ENCODE measurements around the gene ANKRD65. TPM values are rescaled to one million over a fixed set of nuclear protein-coding genes. Genes with fewer than 3 reads are reported as not detected.
A peak's percentile ranks its signal among the peaks of the same experiment; 100 is the strongest.
"Not testable (repeated sequence)": the region's sequence is repeated elsewhere in the genome, so short reads cannot be mapped to it uniquely, and the experiment has no call there.

ANKRD65 gene
- total RNA-seq: not detected
- total RNA-seq (2013): 0.16 TPM

DNA sequence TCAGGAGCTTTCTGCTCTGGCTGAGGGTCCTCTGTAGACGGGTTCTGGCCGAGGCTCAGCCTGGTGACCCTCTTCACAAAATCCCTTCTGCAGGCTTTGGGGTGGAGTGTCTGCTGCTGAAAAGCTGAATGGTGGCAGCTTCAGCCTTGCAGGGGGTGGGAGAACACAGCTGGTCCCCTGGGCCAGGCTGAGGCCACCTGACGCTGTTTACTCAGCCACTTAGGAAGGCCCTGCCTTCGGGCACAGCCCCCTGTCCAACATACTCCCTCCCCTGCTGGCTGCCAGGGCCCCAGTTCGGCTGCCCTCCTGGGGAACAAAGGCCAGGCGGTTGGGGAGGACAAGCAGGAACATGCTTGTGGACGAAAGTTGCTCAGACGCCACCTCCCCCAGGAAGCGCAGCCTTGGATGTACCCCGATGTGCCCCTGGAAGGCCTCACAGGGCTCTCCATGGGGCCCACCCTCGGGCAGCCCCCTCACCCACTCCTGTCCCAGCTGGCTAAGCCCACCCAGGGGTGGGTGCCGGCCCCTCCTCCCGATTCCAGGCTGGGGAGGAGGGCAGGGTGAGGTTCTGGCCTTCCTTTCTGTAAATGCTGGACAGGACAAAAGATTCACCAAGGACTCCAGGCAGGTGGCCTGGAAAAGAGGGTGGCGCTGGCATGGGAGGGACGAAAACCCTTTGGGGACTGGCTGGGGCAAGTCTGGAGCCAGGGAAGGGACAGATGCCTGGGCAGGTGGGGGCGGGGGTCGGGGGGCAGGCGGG lies at the start of gene ANKRD65:
Gene ANKRD65 (minus strand): TSS at position 130 of the 760 bp plus-strand sequence. CDS start 271 bp downstream, outside the sequence.
- no peaks in the 10 kb centered on the region for H3K4me1 Mint-ChIP-seq
- no peak within 1 kb of the TSS for H3K27ac Mint-ChIP-seq
- no peak for DNase-seq
- H3K4me1 ChIP-seq (ENCODE audit: control insufficient read depth, insufficient read depth, low read length): no peaks in the 10 kb centered on the region
- 87% methylated on average over 18 of the region's 18 CpGs for WGBS (ENCODE audit: insufficient coverage)
- H3K27ac ChIP-seq (ENCODE audit: low read length): no peak within 1 kb of the TSS
- no peaks in the 10 kb centered on the region for H3K36me3 Mint-ChIP-seq
- no peak within 1 kb of the TSS for H3K4me3 ChIP-seq (ENCODE audit: low read length)
- ATAC-seq: no peak
- H3K27me3 Mint-ChIP-seq (ENCODE audit: low read depth in 2 of 2): peaks cover 14 to 29% of the 10 kb centered on the region in 2 donors
- TF ChIP-seq CTCF (IDR thresholded peaks at IDR 0.05): no peak
- no peak within 1 kb of the TSS for H3K4me3 Mint-ChIP-seq
- H3K27me3 ChIP-seq (ENCODE audit: control insufficient read depth, insufficient read depth, low read length): no peaks in the 10 kb centered on the region
- intact Hi-C loops (cut with micrococcal nuclease): no loop called here
- no peaks in the 10 kb centered on the region for H3K36me3 ChIP-seq (ENCODE audit: control insufficient read depth, insufficient read depth, low read length)
- no peaks in the 10 kb centered on the region for H3K9me3 Mint-ChIP-seq
- H3K9me3 ChIP-seq (ENCODE audit: control insufficient read depth, insufficient read depth, low read length): no peaks in the 10 kb centered on the region

DNA sequence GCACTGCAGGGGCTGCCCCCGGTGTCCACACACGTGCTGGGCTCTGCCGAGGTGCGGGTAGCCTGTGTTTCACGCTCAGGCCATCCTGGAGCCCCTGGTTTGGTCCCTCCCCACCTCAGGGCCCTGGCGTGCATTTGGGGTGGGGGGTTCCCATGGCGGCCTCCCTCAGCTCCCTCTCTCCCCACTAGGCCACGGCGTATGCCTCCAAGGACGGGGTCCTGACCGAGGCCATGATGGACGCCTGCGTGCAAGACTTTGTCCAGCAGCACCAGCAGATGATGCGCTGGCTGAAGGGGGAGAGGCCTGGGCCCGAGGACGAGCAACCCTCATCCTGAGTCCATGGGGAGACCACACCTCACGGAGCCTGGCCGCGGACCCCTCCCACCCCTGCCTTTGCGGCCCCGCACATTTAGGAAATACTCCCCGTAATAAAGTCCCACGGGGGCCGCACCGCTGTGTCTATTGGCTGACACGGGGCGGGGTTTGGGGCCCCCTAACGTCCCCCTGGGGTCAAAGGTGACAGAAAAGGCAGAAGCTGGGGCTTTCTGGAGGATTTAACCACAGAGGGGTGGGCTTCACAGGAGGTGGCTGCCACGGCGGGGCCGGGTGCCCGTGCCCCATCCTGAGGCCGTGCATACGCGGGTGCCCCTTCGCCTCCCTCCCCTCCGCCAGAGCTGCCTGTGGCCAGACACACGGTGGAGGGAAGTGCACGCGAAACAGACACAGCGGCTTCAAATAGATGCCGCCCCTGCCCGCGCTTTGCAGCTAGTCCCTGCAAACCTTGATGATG lies 47.3 kb upstream of the ANKRD65 start:
- H3K27ac Mint-ChIP-seq; H3K36me3 Mint-ChIP-seq; H3K27me3 Mint-ChIP-seq (ENCODE audit: low read depth in 2 of 2); H3K9me3 Mint-ChIP-seq; DNase-seq; H3K4me3 ChIP-seq (ENCODE audit: low read length); H3K4me3 Mint-ChIP-seq; H3K27ac ChIP-seq (ENCODE audit: low read length); intact Hi-C loops (cut with micrococcal nuclease); ATAC-seq; H3K36me3 ChIP-seq (ENCODE audit: control insufficient read depth, insufficient read depth, low read length); H3K27me3 ChIP-seq (ENCODE audit: control insufficient read depth, insufficient read depth, low read length); H3K9me3 ChIP-seq (ENCODE audit: control insufficient read depth, insufficient read depth, low read length): not testable (repeated sequence)
- H3K4me1 ChIP-seq (ENCODE audit: control insufficient read depth, insufficient read depth, low read length): peaks cover 18% of the 10 kb centered on the region
- H3K4me1 Mint-ChIP-seq: peaks cover 8 to 17% of the 10 kb centered on the region in 2 donors
- 82% methylated on average over 28 of the region's 44 CpGs for WGBS (ENCODE audit: insufficient coverage)

DNA sequence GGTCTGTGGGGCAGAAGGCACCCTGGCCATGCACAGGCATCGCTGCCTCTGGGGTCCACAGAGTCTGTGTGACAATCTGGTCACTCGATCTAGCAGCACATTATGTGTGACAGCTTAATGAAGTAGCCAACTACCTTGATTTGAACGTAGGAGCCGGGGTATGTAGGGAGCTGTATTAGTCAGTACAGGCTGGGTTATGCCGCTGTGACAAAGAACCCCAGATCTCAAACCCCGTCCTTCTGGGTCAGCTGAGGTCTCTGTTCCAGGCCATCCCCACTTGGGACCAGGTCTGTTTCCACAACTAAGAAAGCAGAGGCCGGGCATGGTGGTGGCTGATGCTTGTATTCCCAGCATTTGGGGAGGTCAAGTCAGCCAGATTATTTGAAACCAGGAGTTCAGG lies 42.2 kb upstream of the ANKRD65 start:
- no peak for TF ChIP-seq CTCF (IDR thresholded peaks at IDR 0.05)
- Histone ChIP-seq H3K9me3 (ENCODE audit: control insufficient read depth, insufficient read depth, low read length) (no peaks in the 10 kb centered on the region), H3K4me3 (ENCODE audit: low read length) (no peak overlapping the region), H3K27me3 (ENCODE audit: control insufficient read depth, insufficient read depth, low read length) (no peaks in the 10 kb centered on the region), H3K27ac (ENCODE audit: low read length) (no peak overlapping the region), H3K4me1 (ENCODE audit: control insufficient read depth, insufficient read depth, low read length) (peaks cover 6% of the 10 kb centered on the region), H3K36me3 (ENCODE audit: control insufficient read depth, insufficient read depth, low read length) (no peaks in the 10 kb centered on the region)
- no peak overlapping the region for H3K4me3 Mint-ChIP-seq
- 91% methylated on average over 7 of the region's 7 CpGs for WGBS (ENCODE audit: insufficient coverage)
- no peaks in the 10 kb centered on the region for H3K9me3 Mint-ChIP-seq
- intact Hi-C loops (cut with micrococcal nuclease): no loop called here
- H3K27ac Mint-ChIP-seq: no peak overlapping the region
- H3K27me3 Mint-ChIP-seq (ENCODE audit: low read depth in 2 of 2): peaks cover 0 to 5% of the 10 kb centered on the region in 2 donors
- DNase-seq (no peak), ATAC-seq (no peak)
- H3K36me3 Mint-ChIP-seq: no peaks in the 10 kb centered on the region
- no peaks in the 10 kb centered on the region for H3K4me1 Mint-ChIP-seq

DNA sequence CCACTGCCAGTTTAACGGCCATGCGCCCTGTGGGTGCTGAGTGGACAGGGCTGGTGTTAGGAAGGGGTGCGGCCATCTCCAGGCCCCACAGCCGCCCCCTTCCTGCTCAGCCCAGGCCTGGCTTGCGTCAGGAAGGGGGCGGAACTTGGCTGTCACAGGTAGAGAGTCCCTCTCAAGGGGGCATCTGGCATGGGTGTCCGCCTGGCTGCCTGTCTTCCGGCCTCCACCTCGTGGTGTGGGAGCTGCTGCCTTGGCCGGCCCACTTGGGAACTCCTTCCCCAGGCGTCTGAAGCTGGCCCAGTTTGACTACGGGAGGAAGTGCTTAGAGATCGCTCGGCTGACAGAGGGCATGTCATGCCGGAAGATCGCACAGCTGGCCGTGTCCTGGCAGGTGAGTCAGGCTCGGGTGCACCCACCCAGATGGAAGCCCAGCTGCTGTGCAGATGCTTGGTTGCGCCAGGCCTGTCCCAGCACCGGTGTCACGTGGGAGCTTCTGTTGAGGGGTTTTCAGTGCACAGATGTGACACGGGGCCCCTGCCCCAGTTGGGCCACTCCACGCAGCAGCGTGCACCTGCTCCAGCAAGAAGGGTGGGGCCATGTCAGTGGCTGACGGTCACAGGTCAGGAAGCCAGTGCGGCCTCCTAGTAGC lies 41.4 kb upstream of the ANKRD65 start:
- Histone ChIP-seq H3K4me3 (ENCODE audit: low read length) (no peak overlapping the region), H3K27me3 (ENCODE audit: control insufficient read depth, insufficient read depth, low read length) (no peaks in the 10 kb centered on the region), H3K9me3 (ENCODE audit: control insufficient read depth, insufficient read depth, low read length) (no peaks in the 10 kb centered on the region), H3K27ac (ENCODE audit: low read length) (no peak overlapping the region), H3K36me3 (ENCODE audit: control insufficient read depth, insufficient read depth, low read length) (no peaks in the 10 kb centered on the region), H3K4me1 (ENCODE audit: control insufficient read depth, insufficient read depth, low read length) (peaks cover 6% of the 10 kb centered on the region)
- Mint-ChIP-seq H3K4me1 (no peaks in the 10 kb centered on the region), H3K36me3 (no peaks in the 10 kb centered on the region), H3K27ac (peak overlapping the region in 1 of 2 donors; percentile 35), H3K9me3 (no peaks in the 10 kb centered on the region), H3K4me3 (peak overlapping the region; percentile 25), H3K27me3 (ENCODE audit: low read depth in 2 of 2) (peaks cover 0 to 5% of the 10 kb centered on the region in 2 donors)
- ATAC-seq (peak in 2 of 3 donors; percentile 66 to 79), DNase-seq (no peak)
- 82% methylated on average over 26 of the region's 26 CpGs for WGBS (ENCODE audit: insufficient coverage)
- intact Hi-C loops (cut with micrococcal nuclease): no loop called here
- TF ChIP-seq CTCF (IDR thresholded peaks at IDR 0.05): no peak
